Astrocyte (in vitro differentiated cells and primary cell): ENCODE results near the gene GCNT1. TPM values are rescaled to one million over a fixed set of nuclear protein-coding genes. Genes with fewer than 3 reads are reported as not detected.

Experiments used
- DNase-seq: peaks from one replicate; pipeline ENCODE4 v3.0.0-alpha.2; 2010; ENCODE audit warnings: low read depth
- FAIRE-seq: peaks from 2 replicates; lab custom pipeline; 2011; peaks lifted over from hg19 to GRCh38; lab: Jason Lieb, UNC
- H2AFZ ChIP-seq: 2 replicates; pipeline ENCODE4 v1.6.0; 2012; ENCODE audit warnings: low read depth, low read length, inconsistent platforms
- H3K27ac ChIP-seq: 2 replicates; pipeline ENCODE4 v1.5.1; 2011; ENCODE audit warnings: low read depth, low read length, inconsistent platforms
- H3K27me3 ChIP-seq: 2 replicates; pipeline ENCODE4 v1.6.0; 2011; ENCODE audit warnings: low read length, inconsistent platforms; ENCODE audit not compliant: insufficient read depth
- H3K36me3 ChIP-seq: 2 replicates; pipeline ENCODE4 v1.5.1; 2011; ENCODE audit warnings: low read length, inconsistent platforms; ENCODE audit not compliant: insufficient read depth
- H3K4me1 ChIP-seq: 2 replicates; pipeline ENCODE4 v1.5.1; 2011; ENCODE audit warnings: low read length, inconsistent platforms; ENCODE audit not compliant: insufficient read depth
- H3K4me2 ChIP-seq: 2 replicates; pipeline ENCODE4 v1.6.0; 2012; ENCODE audit warnings: low read length, inconsistent platforms
- H3K4me3 ChIP-seq: 2 replicates; pipeline ENCODE4 v1.5.1; 2011; ENCODE audit warnings: low read depth, mild to moderate bottlenecking, low read length, inconsistent platforms; ENCODE audit not compliant: insufficient read depth
- H3K79me2 ChIP-seq: 2 replicates; pipeline ENCODE4 v1.6.0; 2012; ENCODE audit warnings: mild to moderate bottlenecking, low read length, inconsistent platforms; ENCODE audit not compliant: insufficient read depth
- H3K9ac ChIP-seq: 2 replicates; pipeline ENCODE4 v1.6.0; 2012; ENCODE audit warnings: mild to moderate bottlenecking, low read length, inconsistent platforms
- H3K9me3 ChIP-seq: 2 replicates; pipeline ENCODE4 v1.5.1; 2012; ENCODE audit warnings: low read depth, mild to moderate bottlenecking, low read length, inconsistent platforms; ENCODE audit not compliant: insufficient read depth
- H4K20me1 ChIP-seq: 2 replicates; pipeline ENCODE4 v1.6.0; 2012; ENCODE audit warnings: low read length, inconsistent platforms; ENCODE audit not compliant: insufficient read depth
- H3K27ac Mint-ChIP-seq: one replicate; pipeline ENCODE4 v1.8.0; 2021; ENCODE audit warnings: mild to moderate bottlenecking, mixed read lengths; ENCODE audit not compliant: unreplicated experiment
- H3K27me3 Mint-ChIP-seq: one replicate; pipeline ENCODE4 v1.8.0; 2021; ENCODE audit warnings: low read depth, mixed read lengths; ENCODE audit not compliant: unreplicated experiment
- H3K36me3 Mint-ChIP-seq: one replicate; pipeline ENCODE4 v1.8.0; 2021; ENCODE audit warnings: low read depth, mixed read lengths; ENCODE audit not compliant: unreplicated experiment
- H3K4me1 Mint-ChIP-seq: one replicate; pipeline ENCODE4 v1.8.0; 2021; ENCODE audit warnings: low read depth, mixed read lengths; ENCODE audit not compliant: unreplicated experiment
- H3K4me3 Mint-ChIP-seq: one replicate; pipeline ENCODE4 v1.8.0; 2021; ENCODE audit warnings: mild to moderate bottlenecking, moderate library complexity, mixed read lengths; ENCODE audit not compliant: unreplicated experiment
- H3K9me3 Mint-ChIP-seq: one replicate; pipeline ENCODE4 v1.8.0; 2021; ENCODE audit warnings: mild to moderate bottlenecking, mixed read lengths; ENCODE audit not compliant: unreplicated experiment
- CTCF ChIP-seq: IDR thresholded peaks from 2 replicates; pipeline ENCODE4 v1.5.1; 2011; ENCODE audit warnings: low read depth, mild to moderate bottlenecking, inconsistent platforms, low read length, moderate library complexity; ENCODE audit not compliant: insufficient read depth
- EZH2 ChIP-seq: IDR thresholded peaks from 2 replicates; pipeline ENCODE4 v1.6.1; 2012; ENCODE audit warnings: mild to moderate bottlenecking, low read length, inconsistent platforms; ENCODE audit not compliant: insufficient read depth
- total RNA-seq: library from RNA; stranded (reverse); gene quantifications from 2 replicates; pipeline ENCODE4 v1.2.1, GENCODE V29; 2021

GCNT1 gene
- total RNA-seq, 1 donor from 2014 or later: 14.7 TPM

- Histone ChIP-seq H2AFZ (no peak overlapping the region), H3K9me3 (no peaks in the 10 kb centered on the region), H3K36me3 (no peaks in the 10 kb centered on the region), H3K4me3 (no peak overlapping the region), H3K79me2 (no peaks in the 10 kb centered on the region), H3K4me1 (no peaks in the 10 kb centered on the region), H3K9ac (no peak overlapping the region), H4K20me1 (no peaks in the 10 kb centered on the region), H3K27me3 (no peaks in the 10 kb centered on the region), H3K4me2 (no peak overlapping the region), H3K27ac (no peak overlapping the region)
- Mint-ChIP-seq H3K4me1 (peaks cover 15% of the 10 kb centered on the region), H3K36me3 (peaks cover 2% of the 10 kb centered on the region), H3K27me3 (no peaks in the 10 kb centered on the region), H3K9me3 (peaks cover 4% of the 10 kb centered on the region), H3K27ac (no peak overlapping the region), H3K4me3 (no peak overlapping the region)
- no peak for DNase-seq
- no peak for FAIRE-seq
- TF ChIP-seq EZH2 (no peak), CTCF (no peak)
These were observed 67.0 kb downstream of the GCNT1 start for GRCh38 chr9:76526026-76526425.

GRCh38 chr9:76528056-76528455, 69.1 kb downstream of the GCNT1 start:
- Mint-ChIP-seq H3K27me3 (no peaks in the 10 kb centered on the region), H3K36me3 (peaks cover 2% of the 10 kb centered on the region), H3K4me3 (no peak overlapping the region), H3K4me1 (peaks cover 6% of the 10 kb centered on the region), H3K9me3 (peaks cover 4% of the 10 kb centered on the region), H3K27ac (no peak overlapping the region)
- no peak overlapping the region for H3K9ac ChIP-seq
- peaks cover 6% of the 10 kb centered on the region for H3K4me1 ChIP-seq
- H2AFZ ChIP-seq: no peak overlapping the region
- H3K9me3 ChIP-seq: no peaks in the 10 kb centered on the region
- no peak overlapping the region for H3K27ac ChIP-seq
- H4K20me1 ChIP-seq: no peaks in the 10 kb centered on the region
- H3K36me3 ChIP-seq: no peaks in the 10 kb centered on the region
- no peaks in the 10 kb centered on the region for H3K27me3 ChIP-seq
- FAIRE-seq (no peak), DNase-seq (no peak)
- no peak overlapping the region for H3K4me2 ChIP-seq
- no peak overlapping the region for H3K4me3 ChIP-seq
- H3K79me2 ChIP-seq: no peaks in the 10 kb centered on the region
- no peak for TF ChIP-seq EZH2

- Histone ChIP-seq H3K4me2 (no peak overlapping the region), H2AFZ (no peak overlapping the region), H3K79me2 (no peaks in the 10 kb centered on the region), H3K27ac (no peak overlapping the region), H3K4me1 (peaks cover 12% of the 10 kb centered on the region), H3K4me3 (no peak overlapping the region), H4K20me1 (no peaks in the 10 kb centered on the region), H3K36me3 (no peaks in the 10 kb centered on the region), H3K27me3 (no peaks in the 10 kb centered on the region), H3K9ac (no peak overlapping the region), H3K9me3 (no peaks in the 10 kb centered on the region)
- Mint-ChIP-seq H3K9me3 (peaks cover 4% of the 10 kb centered on the region), H3K27ac (no peak overlapping the region), H3K4me3 (no peak overlapping the region), H3K4me1 (peaks cover 10% of the 10 kb centered on the region), H3K36me3 (peaks cover 2% of the 10 kb centered on the region), H3K27me3 (no peaks in the 10 kb centered on the region)
- no peak for FAIRE-seq
- TF ChIP-seq EZH2: no peak
- DNase-seq: no peak
These were observed 69.7 kb downstream of the GCNT1 start for GRCh38 chr9:76528642-76529190.
